Measurements from ENCODE around the gene C1GALT1. TPM values are rescaled to one million over a fixed set of nuclear protein-coding genes. Genes with fewer than 3 reads are reported as not detected.
A peak's percentile ranks its signal among the peaks of the same experiment; 100 is the strongest.

Gene C1GALT1
- total RNA-seq, 1 donor from 2014 or later, result 63.4 TPM

- Mint-ChIP-seq H3K9me3 (ENCODE audit: low read depth) (no peaks in the 10 kb centered on the region), H3K36me3 (ENCODE audit: insufficient read depth) (peaks cover 6% of the 10 kb centered on the region), H3K4me1 (ENCODE audit: low read depth) (peaks cover 5% of the 10 kb centered on the region), H3K27ac (no peak overlapping the region), H3K4me3 (ENCODE audit: low read depth) (no peak overlapping the region), H3K27me3 (no peaks in the 10 kb centered on the region)
- TF ChIP-seq CTCF (IDR thresholded peaks at IDR 0.05; ENCODE audit: unreplicated experiment), result no peak
- no peak for DNase-seq (ENCODE audit: low spot score, unreplicated experiment)
These were observed 65.3 kb downstream of the C1GALT1 start for GRCh38 chr7:7247658-7248057.

- no peak overlapping the region for H3K4me3 Mint-ChIP-seq (ENCODE audit: low read depth)
- no peaks in the 10 kb centered on the region for H3K9me3 Mint-ChIP-seq (ENCODE audit: low read depth)
- no peak overlapping the region for H3K27ac Mint-ChIP-seq
- no peaks in the 10 kb centered on the region for H3K27me3 Mint-ChIP-seq
- no peak for DNase-seq (ENCODE audit: low spot score, unreplicated experiment)
- H3K4me1 Mint-ChIP-seq (ENCODE audit: low read depth), result peaks cover 8% of the 10 kb centered on the region
- H3K36me3 Mint-ChIP-seq (ENCODE audit: insufficient read depth), result peaks cover 4% of the 10 kb centered on the region
- TF ChIP-seq CTCF (IDR thresholded peaks at IDR 0.05; ENCODE audit: unreplicated experiment), result no peak
These were observed 67.5 kb downstream of the C1GALT1 start for GRCh38 chr7:7249814-7250213.

GRCh38 chr7:7251742-7252141 is 69.4 kb downstream of the C1GALT1 start:
- H3K4me1 Mint-ChIP-seq (ENCODE audit: low read depth), result peaks cover 15% of the 10 kb centered on the region
- DNase-seq (ENCODE audit: low spot score, unreplicated experiment), result no peak
- no peak for TF ChIP-seq CTCF (IDR thresholded peaks at IDR 0.05; ENCODE audit: unreplicated experiment)
- peaks cover 7% of the 10 kb centered on the region for H3K36me3 Mint-ChIP-seq (ENCODE audit: insufficient read depth)
- H3K27me3 Mint-ChIP-seq, result no peaks in the 10 kb centered on the region
- no peaks in the 10 kb centered on the region for H3K9me3 Mint-ChIP-seq (ENCODE audit: low read depth)
- peak overlapping the region; percentile 50 for H3K27ac Mint-ChIP-seq
- H3K4me3 Mint-ChIP-seq (ENCODE audit: low read depth), result no peak overlapping the region

GRCh38 chr7:7254319-7254718 is 72.0 kb downstream of the C1GALT1 start:
- H3K27ac Mint-ChIP-seq, result no peak overlapping the region
- H3K4me1 Mint-ChIP-seq (ENCODE audit: low read depth), result peaks cover 15% of the 10 kb centered on the region
- peaks cover 15% of the 10 kb centered on the region for H3K36me3 Mint-ChIP-seq (ENCODE audit: insufficient read depth)
- H3K27me3 Mint-ChIP-seq, result no peaks in the 10 kb centered on the region
- no peak for DNase-seq (ENCODE audit: low spot score, unreplicated experiment)
- no peaks in the 10 kb centered on the region for H3K9me3 Mint-ChIP-seq (ENCODE audit: low read depth)
- no peak for TF ChIP-seq CTCF (IDR thresholded peaks at IDR 0.05; ENCODE audit: unreplicated experiment)
- H3K4me3 Mint-ChIP-seq (ENCODE audit: low read depth), result no peak overlapping the region

GRCh38 chr7:7254908-7255307 is 72.6 kb downstream of the C1GALT1 start:
- no peaks in the 10 kb centered on the region for H3K27me3 Mint-ChIP-seq
- H3K4me3 Mint-ChIP-seq (ENCODE audit: low read depth), result no peak overlapping the region
- peaks cover 19% of the 10 kb centered on the region for H3K36me3 Mint-ChIP-seq (ENCODE audit: insufficient read depth)
- H3K27ac Mint-ChIP-seq, result peak overlapping the region; percentile 9
- no peaks in the 10 kb centered on the region for H3K9me3 Mint-ChIP-seq (ENCODE audit: low read depth)
- no peak for DNase-seq (ENCODE audit: low spot score, unreplicated experiment)
- peaks cover 15% of the 10 kb centered on the region for H3K4me1 Mint-ChIP-seq (ENCODE audit: low read depth)
- TF ChIP-seq CTCF (IDR thresholded peaks at IDR 0.05; ENCODE audit: unreplicated experiment), result no peak
